Stomach smooth muscle (tissue), 2 donors: Measurements from ENCODE around the gene PTPRR.

ENCODE experiments used
- H3K27ac ChIP-seq: one replicate; pipeline ENCODE4 v1.7.0; 2013; ENCODE audit warnings: mild to moderate bottlenecking, low read length, inconsistent platforms
- H3K27me3 ChIP-seq, 2 donors: one replicate each; pipeline ENCODE4 v1.7.0; 2013; ENCODE audit warnings: low read length in 2 of 2; ENCODE audit not compliant: insufficient read depth in 2 of 2, control insufficient read depth in 1 of 2
- H3K36me3 ChIP-seq, 2 donors: one replicate each; pipeline ENCODE4 v1.7.0; 2013; ENCODE audit warnings: low read length in 2 of 2; ENCODE audit not compliant: control insufficient read depth in 2 of 2, insufficient read depth in 2 of 2
- H3K4me1 ChIP-seq: one replicate; pipeline ENCODE4 v1.7.0; 2013; ENCODE audit warnings: low read length; ENCODE audit not compliant: control insufficient read depth, insufficient read depth
- H3K4me3 ChIP-seq, 2 donors: one replicate each; pipeline ENCODE4 v1.7.0; 2013; ENCODE audit warnings: low read length in 2 of 2
- H3K9ac ChIP-seq, 2 donors: one replicate each; pipeline ENCODE4 v1.7.0; 2013; ENCODE audit warnings: low read length in 2 of 2, mild to moderate bottlenecking in 1 of 2
- H3K9me3 ChIP-seq, 2 donors: one replicate each; pipeline ENCODE4 v1.7.0; 2013; ENCODE audit warnings: low read length in 2 of 2; ENCODE audit not compliant: control insufficient read depth in 2 of 2
- donor health status: healthy.
- donor health status: Pancreatic carcinoma.

PTPRR gene

DNA sequence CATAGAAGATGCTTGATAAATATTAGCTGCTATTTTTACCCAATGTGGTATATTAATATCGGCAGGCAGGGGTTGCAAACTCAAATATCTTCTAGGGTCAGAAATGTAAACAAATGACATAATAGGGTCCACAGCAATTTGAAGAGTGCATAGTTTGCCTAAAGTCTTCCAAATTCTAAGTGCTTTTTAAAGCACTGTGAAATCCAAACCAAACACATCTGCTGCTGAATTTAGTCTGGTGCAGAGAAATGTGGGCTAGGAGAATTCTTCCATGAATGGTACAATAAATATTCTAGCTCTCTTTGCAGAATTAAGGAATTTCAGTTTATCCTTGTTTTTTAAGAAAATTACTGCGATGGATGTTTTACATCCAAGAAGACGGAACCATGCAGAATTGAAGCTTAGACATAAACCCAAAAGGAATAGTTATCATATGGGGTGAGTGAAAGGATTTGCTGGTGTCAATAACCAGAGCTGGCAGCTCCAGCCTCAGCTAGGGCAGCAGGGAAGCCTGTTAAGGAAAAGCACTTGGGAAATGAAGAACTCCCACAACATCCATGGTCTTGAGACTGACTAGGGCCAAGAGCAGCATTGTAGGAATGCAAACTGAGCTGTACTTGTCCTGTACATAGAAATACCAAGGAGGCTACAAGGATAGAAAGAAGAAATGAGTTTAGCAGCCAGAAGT lies 65.5 kb downstream of the PTPRR start:
- no peaks in the 10 kb centered on the region for H3K27me3 ChIP-seq
- no peak overlapping the region for H3K9ac ChIP-seq
- no peak overlapping the region for H3K27ac ChIP-seq
- H3K9me3 ChIP-seq: no peaks in the 10 kb centered on the region
- no peak overlapping the region for H3K4me3 ChIP-seq
- no peaks in the 10 kb centered on the region for H3K4me1 ChIP-seq
- H3K36me3 ChIP-seq: no peaks in the 10 kb centered on the region

DNA sequence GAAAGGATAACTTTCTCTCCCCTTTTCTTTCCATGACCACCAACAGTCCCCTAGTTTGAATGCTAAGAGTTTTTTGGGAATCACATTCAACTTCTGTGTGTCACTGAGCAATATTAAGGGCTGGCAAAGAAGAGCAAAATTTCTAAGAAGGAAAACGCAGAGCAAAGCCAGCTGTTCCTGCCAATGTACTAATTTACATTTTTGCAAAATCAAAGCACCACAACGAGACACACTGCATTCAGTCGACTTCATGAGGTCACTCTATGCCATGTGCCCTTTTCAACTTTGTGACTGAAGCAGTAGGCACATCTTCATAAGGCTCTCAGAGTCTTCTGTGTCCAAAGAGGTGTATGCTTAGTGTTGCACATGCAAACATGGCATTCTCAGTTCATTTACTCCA lies 66.4 kb downstream of the PTPRR start:
- no peak overlapping the region for H3K4me3 ChIP-seq
- no peak overlapping the region for H3K27ac ChIP-seq
- no peaks in the 10 kb centered on the region for H3K27me3 ChIP-seq
- no peaks in the 10 kb centered on the region for H3K9me3 ChIP-seq
- H3K9ac ChIP-seq: no peak overlapping the region
- no peaks in the 10 kb centered on the region for H3K36me3 ChIP-seq
- no peaks in the 10 kb centered on the region for H3K4me1 ChIP-seq

GRCh38 chr12:70853326-70853725 lies 67.2 kb downstream of the PTPRR start:
- Histone ChIP-seq H3K27ac (no peak overlapping the region), H3K9ac (no peak overlapping the region), H3K4me1 (no peaks in the 10 kb centered on the region)

DNA sequence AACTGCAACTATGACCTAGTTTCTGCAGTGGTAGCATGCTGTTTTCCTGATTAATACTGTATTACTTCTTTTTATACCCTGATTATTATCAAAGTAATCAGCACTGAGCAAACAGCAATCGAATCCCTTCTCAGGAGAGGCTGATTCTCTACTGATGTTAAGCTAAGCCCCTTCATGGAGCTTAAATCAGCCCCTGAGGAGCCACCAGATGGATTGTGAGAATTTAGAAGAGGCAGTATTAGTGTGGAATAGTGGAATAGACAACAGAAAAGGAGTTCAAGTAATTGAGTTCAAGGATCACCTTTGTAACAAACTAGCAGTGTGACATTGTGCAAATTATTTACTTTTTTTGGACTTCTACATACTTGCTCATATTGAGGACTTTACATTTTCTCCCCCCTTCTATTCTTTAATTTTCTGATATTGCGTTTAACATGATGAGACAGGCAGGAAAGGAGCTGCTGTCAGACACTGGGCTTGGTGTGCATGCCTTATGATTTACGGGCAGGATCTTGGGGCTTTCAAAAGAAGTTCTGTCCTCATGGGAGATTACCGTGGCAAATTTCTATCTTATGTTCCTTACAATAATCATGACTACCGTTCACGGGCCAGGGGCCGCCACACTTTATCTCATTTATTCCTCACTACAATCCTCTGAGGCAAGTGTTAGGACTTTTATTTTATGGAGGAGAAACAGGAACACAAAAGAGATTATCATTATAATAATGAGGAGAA lies 68.0 kb downstream of the PTPRR start:
- no peaks in the 10 kb centered on the region for H3K4me1 ChIP-seq
- no peaks in the 10 kb centered on the region for H3K36me3 ChIP-seq

More at GRCh38 chr12:70853326-70853725, 67.2 kb downstream of the PTPRR start:
- Histone ChIP-seq H3K36me3 (no peaks in the 10 kb centered on the region), H3K4me3 (no peak overlapping the region), H3K27me3 (no peaks in the 10 kb centered on the region), H3K9me3 (no peaks in the 10 kb centered on the region)

DNA sequence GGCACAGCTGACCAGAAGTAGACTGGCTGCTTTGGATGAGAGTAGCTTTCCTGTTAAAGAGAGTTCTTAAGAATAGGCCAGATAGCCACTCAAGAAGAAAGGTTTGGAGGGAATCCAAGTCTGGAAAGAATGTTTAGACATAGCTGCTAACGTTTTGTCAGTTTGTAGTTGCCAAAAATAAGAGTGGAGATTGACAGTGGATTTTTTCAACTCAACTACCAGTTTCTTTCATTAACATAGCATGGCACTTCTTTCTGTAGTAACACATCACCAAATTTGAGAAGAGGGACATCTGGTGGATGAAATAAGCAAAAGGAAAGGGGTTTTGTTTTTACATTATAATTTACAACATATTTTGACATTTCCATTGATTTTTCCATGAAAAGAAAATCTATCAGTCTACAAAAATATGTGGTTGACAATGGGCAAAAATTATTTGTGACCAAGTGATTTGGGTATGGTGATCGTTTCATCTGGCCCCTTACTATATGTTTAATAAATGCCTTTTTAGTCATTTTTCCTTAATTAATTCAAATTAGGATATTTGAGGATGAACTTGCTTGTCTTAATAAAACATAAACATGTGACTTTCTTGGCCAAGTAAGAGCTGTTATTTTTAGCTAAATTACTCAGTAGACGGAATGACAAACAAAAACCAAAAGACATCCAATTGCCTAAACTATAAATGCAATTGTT lies 71.1 kb downstream of the PTPRR start:
- Histone ChIP-seq H3K27me3 (no peaks in the 10 kb centered on the region), H3K36me3 (no peaks in the 10 kb centered on the region), H3K9me3 (no peaks in the 10 kb centered on the region), H3K4me1 (no peaks in the 10 kb centered on the region), H3K9ac (no peak overlapping the region), H3K27ac (no peak overlapping the region), H3K4me3 (no peak overlapping the region)

More for the DNA sequence above, 68.0 kb downstream of the PTPRR start:
- H3K27ac ChIP-seq: no peak overlapping the region
- no peak overlapping the region for H3K4me3 ChIP-seq
- H3K9ac ChIP-seq: no peak overlapping the region
- H3K9me3 ChIP-seq: no peaks in the 10 kb centered on the region
- no peaks in the 10 kb centered on the region for H3K27me3 ChIP-seq

- Histone ChIP-seq H3K4me1 (no peaks in the 10 kb centered on the region), H3K4me3 (no peak overlapping the region), H3K9ac (no peak overlapping the region), H3K27me3 (no peaks in the 10 kb centered on the region), H3K9me3 (no peaks in the 10 kb centered on the region), H3K36me3 (no peaks in the 10 kb centered on the region), H3K27ac (no peak overlapping the region)
Observed at GRCh38 chr12:70847871-70848270, 72.7 kb downstream of the PTPRR start.

- Histone ChIP-seq H3K9me3 (no peaks in the 10 kb centered on the region), H3K36me3 (no peaks in the 10 kb centered on the region), H3K27ac (no peak overlapping the region), H3K4me3 (no peak overlapping the region), H3K27me3 (no peaks in the 10 kb centered on the region), H3K9ac (no peak overlapping the region), H3K4me1 (no peaks in the 10 kb centered on the region)
Observed at GRCh38 chr12:70845268-70845667, 75.3 kb downstream of the PTPRR start.

DNA sequence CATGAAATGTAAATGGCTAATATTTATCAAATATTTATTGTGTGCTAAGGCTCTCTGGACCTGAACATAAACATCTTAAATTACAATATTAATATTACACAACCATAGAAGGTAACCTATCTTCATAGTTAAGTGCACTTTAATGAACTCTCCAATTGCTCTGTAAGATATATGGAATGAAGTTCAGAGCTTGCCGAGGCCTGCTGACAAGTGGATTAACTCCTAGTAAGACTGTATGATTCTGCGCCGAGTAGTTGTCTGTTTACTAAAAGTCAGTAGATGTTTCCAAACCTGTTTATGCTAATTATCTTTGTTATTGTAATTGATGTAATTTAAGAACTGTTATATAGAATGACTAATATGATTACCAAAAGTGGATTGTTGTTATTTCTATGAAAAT lies 77.2 kb downstream of the PTPRR start:
- no peak overlapping the region for H3K4me3 ChIP-seq
- H3K9me3 ChIP-seq: no peaks in the 10 kb centered on the region
- H3K27ac ChIP-seq: no peak overlapping the region

DNA sequence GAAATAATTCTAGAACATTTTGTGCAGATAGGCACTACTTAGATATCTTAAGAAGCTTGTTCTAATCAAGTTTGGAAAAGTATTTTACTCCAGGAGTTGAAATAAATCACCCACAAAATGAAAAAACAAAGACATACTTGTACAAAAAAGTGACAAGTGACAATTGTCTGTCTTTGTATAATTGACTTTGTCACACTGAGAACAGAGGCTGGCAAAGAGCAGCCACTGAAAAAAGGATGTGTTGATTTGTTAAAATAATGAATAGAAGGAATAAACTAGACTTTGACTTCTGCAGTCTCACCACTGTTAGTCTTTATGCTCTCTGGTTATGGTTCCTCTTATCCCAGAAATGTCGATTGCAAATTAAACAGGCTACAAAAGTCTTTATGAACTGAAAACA lies 77.6 kb downstream of the PTPRR start:
- Histone ChIP-seq H3K27me3 (no peaks in the 10 kb centered on the region), H3K4me1 (no peaks in the 10 kb centered on the region), H3K36me3 (no peaks in the 10 kb centered on the region), H3K4me3 (no peak overlapping the region), H3K9me3 (no peaks in the 10 kb centered on the region), H3K9ac (no peak overlapping the region), H3K27ac (no peak overlapping the region)

More for the DNA sequence above, 77.2 kb downstream of the PTPRR start:
- no peak overlapping the region for H3K9ac ChIP-seq
- H3K36me3 ChIP-seq: no peaks in the 10 kb centered on the region
- H3K4me1 ChIP-seq: no peaks in the 10 kb centered on the region
- no peaks in the 10 kb centered on the region for H3K27me3 ChIP-seq

- Histone ChIP-seq H3K4me1 (no peaks in the 10 kb centered on the region), H3K27me3 (no peaks in the 10 kb centered on the region), H3K9ac (no peak overlapping the region), H3K27ac (no peak overlapping the region), H3K36me3 (no peaks in the 10 kb centered on the region), H3K4me3 (no peak overlapping the region), H3K9me3 (no peaks in the 10 kb centered on the region)
Observed at GRCh38 chr12:70842136-70842535, 78.4 kb downstream of the PTPRR start.
